ENCODE results near the gene FRZB.

Gene FRZB

DNA sequence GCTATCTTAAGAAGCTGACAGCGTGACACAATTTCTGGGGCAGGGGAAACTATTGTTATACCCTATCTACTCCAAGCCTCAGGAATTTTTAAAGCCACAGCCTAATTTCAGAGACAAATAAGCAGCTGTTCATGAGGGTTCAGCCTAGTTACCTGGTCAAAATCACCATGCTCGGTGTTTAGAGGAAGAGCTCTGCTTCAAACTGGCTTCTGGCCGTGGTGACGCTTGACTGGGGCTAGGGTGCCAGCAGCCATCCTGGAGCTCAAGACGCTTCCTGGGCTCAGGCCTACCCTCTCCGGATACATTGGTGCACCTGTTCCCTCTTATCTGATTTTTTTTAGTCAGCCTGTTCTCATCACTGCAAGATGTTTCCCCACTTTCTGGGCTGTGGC is 41.7 kb downstream of the FRZB start:
- TF ChIP-seq, protein P1, sequence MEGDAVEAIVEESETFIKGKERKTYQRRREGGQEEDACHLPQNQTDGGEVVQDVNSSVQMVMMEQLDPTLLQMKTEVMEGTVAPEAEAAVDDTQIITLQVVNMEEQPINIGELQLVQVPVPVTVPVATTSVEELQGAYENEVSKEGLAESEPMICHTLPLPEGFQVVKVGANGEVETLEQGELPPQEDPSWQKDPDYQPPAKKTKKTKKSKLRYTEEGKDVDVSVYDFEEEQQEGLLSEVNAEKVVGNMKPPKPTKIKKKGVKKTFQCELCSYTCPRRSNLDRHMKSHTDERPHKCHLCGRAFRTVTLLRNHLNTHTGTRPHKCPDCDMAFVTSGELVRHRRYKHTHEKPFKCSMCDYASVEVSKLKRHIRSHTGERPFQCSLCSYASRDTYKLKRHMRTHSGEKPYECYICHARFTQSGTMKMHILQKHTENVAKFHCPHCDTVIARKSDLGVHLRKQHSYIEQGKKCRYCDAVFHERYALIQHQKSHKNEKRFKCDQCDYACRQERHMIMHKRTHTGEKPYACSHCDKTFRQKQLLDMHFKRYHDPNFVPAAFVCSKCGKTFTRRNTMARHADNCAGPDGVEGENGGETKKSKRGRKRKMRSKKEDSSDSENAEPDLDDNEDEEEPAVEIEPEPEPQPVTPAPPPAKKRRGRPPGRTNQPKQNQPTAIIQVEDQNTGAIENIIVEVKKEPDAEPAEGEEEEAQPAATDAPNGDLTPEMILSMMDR (IDR thresholded peaks at IDR 0.05; ENCODE audit: low read depth, low read length), result no peak
- H3K4me3 ChIP-seq (ENCODE audit: low read depth, low read length), result no peak overlapping the region

DNA sequence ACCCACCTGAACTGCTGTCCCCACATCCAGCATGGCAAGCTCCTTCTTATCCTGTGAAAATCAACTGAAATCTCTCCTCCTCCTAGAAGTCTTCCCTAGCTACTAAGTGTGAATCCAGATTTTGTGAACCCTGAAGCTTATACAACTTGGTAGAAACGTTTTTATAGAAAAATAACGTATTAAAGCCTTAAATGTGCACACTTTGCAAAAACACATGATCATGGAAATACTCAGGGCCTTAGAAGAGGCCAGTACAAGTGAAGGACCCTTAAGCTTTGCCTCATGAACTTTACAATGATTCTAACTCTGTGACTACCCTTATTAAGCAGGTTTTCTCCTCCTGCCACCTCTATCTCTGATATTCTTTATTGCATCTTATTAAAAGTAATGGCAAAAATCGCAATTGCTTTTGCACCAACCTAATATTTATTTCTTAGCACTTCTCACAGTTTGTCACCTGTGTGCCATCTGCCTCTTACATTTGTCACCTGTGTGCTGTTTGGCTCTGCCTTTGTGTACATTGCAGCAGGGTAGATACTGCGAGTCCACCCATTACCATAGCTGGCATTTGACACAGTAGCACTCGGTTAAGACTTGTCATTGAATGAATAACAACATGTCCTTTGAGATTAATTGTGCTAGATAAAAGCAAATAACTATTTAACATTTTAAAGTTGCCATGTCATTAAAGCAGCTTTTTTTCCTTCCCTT is 42.2 kb downstream of the FRZB start:
- H3K4me3 ChIP-seq (ENCODE audit: low read depth, low read length), result no peak overlapping the region
- TF ChIP-seq, protein P1 (IDR thresholded peaks at IDR 0.05; ENCODE audit: low read depth, low read length), result no peak

DNA sequence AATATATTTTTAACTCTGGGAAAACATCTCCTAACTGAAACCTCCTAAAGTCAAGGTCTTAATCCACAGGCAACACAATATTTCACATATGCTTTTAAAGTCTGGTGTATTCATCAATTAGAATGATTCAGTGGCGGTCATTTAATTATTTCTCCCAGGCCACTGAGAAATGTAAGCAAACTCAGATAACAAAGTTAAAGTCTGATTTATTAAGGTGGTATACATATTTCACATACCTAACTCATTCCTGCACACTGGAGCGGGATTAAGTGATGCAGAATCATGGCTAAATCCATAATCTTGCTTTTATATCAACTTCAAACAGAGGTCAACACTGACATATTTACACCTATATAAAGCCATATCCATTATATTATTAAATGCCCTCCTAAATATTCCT is 43.7 kb downstream of the FRZB start:
- H3K4me3 ChIP-seq (ENCODE audit: low read depth, low read length), result no peak overlapping the region
- TF ChIP-seq, protein P1 (IDR thresholded peaks at IDR 0.05; ENCODE audit: low read depth, low read length), result no peak

- no peak overlapping the region for H3K4me3 ChIP-seq (ENCODE audit: low read depth, low read length)
- TF ChIP-seq, protein P1 (IDR thresholded peaks at IDR 0.05; ENCODE audit: low read depth, low read length), result no peak
These were observed 45.3 kb downstream of the FRZB start for GRCh38 chr2:182821182-182821581.

DNA sequence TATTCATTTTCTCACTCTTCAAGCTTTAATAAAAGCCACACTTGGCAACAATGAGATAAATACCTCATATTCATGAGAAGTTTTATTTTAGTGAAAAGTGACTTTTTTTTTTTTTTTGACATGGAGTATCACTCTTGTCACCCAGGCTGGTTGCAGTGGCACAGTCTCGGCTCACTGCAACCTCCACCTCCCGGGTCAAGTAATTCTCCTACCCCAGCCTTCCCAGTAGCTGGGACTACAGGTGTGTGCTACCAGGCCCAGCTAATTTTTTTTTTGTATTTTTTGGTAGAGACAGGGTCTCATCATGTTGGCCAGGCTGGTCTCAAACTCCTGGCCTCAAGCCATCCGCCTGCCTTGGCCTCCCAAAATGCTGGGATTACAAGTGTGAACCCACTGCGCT is 47.0 kb downstream of the FRZB start:
- no peak overlapping the region for H3K4me3 ChIP-seq (ENCODE audit: low read depth, low read length)
- TF ChIP-seq, protein P1 (IDR thresholded peaks at IDR 0.05; ENCODE audit: low read depth, low read length), result no peak

- TF ChIP-seq, protein P1 (IDR thresholded peaks at IDR 0.05; ENCODE audit: low read depth, low read length), result no peak
- H3K4me3 ChIP-seq (ENCODE audit: low read depth, low read length), result no peak overlapping the region
These were observed 47.5 kb downstream of the FRZB start for GRCh38 chr2:182818925-182819324.

- H3K4me3 ChIP-seq (ENCODE audit: low read depth, low read length), result no peak overlapping the region
- TF ChIP-seq, protein P1 (IDR thresholded peaks at IDR 0.05; ENCODE audit: low read depth, low read length), result no peak
These were observed 47.9 kb downstream of the FRZB start for GRCh38 chr2:182818501-182818900.

Data from WI38 (cell line).